ENCODE data around the gene KIAA0232. TPM values are rescaled to one million over a fixed set of nuclear protein-coding genes. Genes with fewer than 3 reads are reported as not detected.

The KIAA0232 gene
- total and polyA plus RNA-seq, 2 of the 8 experiments (the other 6 are each of a cell fraction or from before 2014, with no cell fraction given) = 5.6 to 23.3 TPM

DNA sequence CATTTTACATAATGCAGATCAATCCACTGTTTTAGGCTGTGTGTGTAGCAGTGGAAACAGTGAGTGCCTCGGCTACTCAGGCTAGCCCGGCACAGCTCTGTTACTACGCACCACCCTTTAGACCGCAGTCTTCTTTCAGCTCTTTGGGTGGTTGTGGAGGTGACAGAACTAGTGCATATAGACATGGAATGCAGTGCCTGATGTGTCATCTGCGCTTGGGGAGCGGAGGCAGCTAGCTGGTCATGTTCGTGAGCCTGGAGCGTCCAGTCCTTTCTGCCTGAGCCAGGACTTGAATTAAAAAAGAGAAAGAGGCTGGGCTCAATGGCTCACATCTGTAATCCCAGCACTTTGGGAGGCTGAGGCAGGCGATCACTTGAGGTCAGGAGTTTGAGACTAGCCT lies 131.9 kb downstream of the KIAA0232 start:
- Histone ChIP-seq H4K20me1 (replicated peaks in 1 of 2; ENCODE audit: control insufficient read depth in 1 of 2, insufficient read depth in 2 of 2, low read length in 2 of 2) (peaks cover 14 to 33% of the 10 kb centered on the region in 2 experiments), H2BK5ac (ENCODE audit: low read depth, low read length) (no peak overlapping the region), H2BK12ac (ENCODE audit: low read depth, low read length) (no peak overlapping the region), H3K4me2 (ENCODE audit: insufficient read depth in 1 of 2, low read depth in 2 of 2, low read length in 2 of 2) (no peak overlapping the region), H3K23ac (ENCODE audit: insufficient read length) (no peak overlapping the region), H4K5ac (ENCODE audit: insufficient read length, low read depth, low read length) (no peak overlapping the region), H3K9ac (replicated peaks in 1 of 4; ENCODE audit: extremely low read depth in 1 of 4, low read depth in 3 of 4, low read length in 3 of 4) (no peak overlapping the region), H2AK5ac (ENCODE audit: low read depth, low read length) (no peak overlapping the region), H3K4me3 (ENCODE audit: extremely low read depth in 1 of 4, insufficient read depth in 2 of 4, low read depth in 3 of 4, low read length in 4 of 4) (no peak overlapping the region), H3K56ac (replicated peaks; ENCODE audit: insufficient read length, low read depth, low read length) (no peak overlapping the region), H3K18ac (ENCODE audit: extremely low read depth, low read length) (no peak overlapping the region), H3K79me1 (ENCODE audit: low read depth, low read length) (peaks cover 18% of the 10 kb centered on the region), H3K23me2 (ENCODE audit: low read depth, low read length) (peaks cover 6% of the 10 kb centered on the region), H3K27ac (ENCODE audit: low read depth, low read length) (no peak overlapping the region), H3K36me3 (ENCODE audit: control insufficient read depth in 2 of 4, insufficient read depth in 4 of 4, low read length in 3 of 4) (no peaks in the 10 kb centered on the region), H3K9me3 (ENCODE audit: insufficient read depth in 2 of 2, low read depth in 1 of 2, low read length in 1 of 2) (no peaks in the 10 kb centered on the region), H2BK15ac (ENCODE audit: low read length) (no peak overlapping the region), H4K8ac (ENCODE audit: extremely low read depth, insufficient read depth, low read length) (no peak overlapping the region), H3K4me1 (replicated peaks in 1 of 4; ENCODE audit: control insufficient read depth in 3 of 4, insufficient read depth in 4 of 4, low read length in 3 of 4) (peaks cover 4 to 36% (median 15%) of the 10 kb centered on the region in 4 experiments), H3K4ac (replicated peaks; ENCODE audit: insufficient read length, low read depth, low read length) (no peak overlapping the region), H3K27me3 (replicated peaks in 1 of 4; ENCODE audit: control insufficient read depth in 3 of 4, extremely low read depth in 1 of 4, insufficient read depth in 3 of 4, low read length in 3 of 4) (peaks cover 0 to 12% (median 5%) of the 10 kb centered on the region in 4 experiments; a peak in 4 of 7 replicates), H3K79me2 (ENCODE audit: control insufficient read depth in 1 of 2, insufficient read depth in 2 of 2, low read length in 2 of 2) (peaks cover 0 to 65% of the 10 kb centered on the region in 2 experiments; a peak in 2 of 4 replicates), H3K14ac (ENCODE audit: insufficient read length) (no peak overlapping the region), H4K91ac (replicated peaks; ENCODE audit: insufficient read length, low read length) (no peak overlapping the region), H2AFZ (ENCODE audit: low read length) (no peak overlapping the region), H2BK20ac (ENCODE audit: low read length) (no peak overlapping the region), H2BK120ac (replicated peaks; ENCODE audit: low read depth, low read length) (no peak overlapping the region)
- WGBS, 2 experiments (ENCODE audit: extremely low coverage in 1 of 2, insufficient coverage in 1 of 2, insufficient read length in 1 of 2, insufficient replicate concordance in 2 of 2, low coverage in 1 of 2, low lambda C conversion rate in 2 of 2, missing lambda C conversion rate in 1 of 2) = 87% methylated on average over 9 of the region's 9 CpGs; no CpG with 5 or more reads in 1 of the 2 experiments
- ChIA-PET POLR2A (ENCODE audit: partially characterized antibody) (interaction anchor here (1.3 kb wide), 1 partner anchor 57 kb away, joined by 5 read pairs; no protein-coding TSS in a partner anchor), CTCF (ENCODE audit: partially characterized antibody) (interaction anchor here (0.6 to 9.7 kb wide), 10 partner anchors 10 to 1520 kb away, joined by 3 to 56 read pairs (median 4); no protein-coding TSS in a partner anchor)
- DNase-seq (ENCODE audit: low read depth in 1 of 2, low spot score in 2 of 2) (no peak), FAIRE-seq (no peak)
- TF ChIP-seq BACH1 (IDR thresholded peaks at IDR 0.05; ENCODE audit: low read length) (no peak), HDAC6 (IDR thresholded peaks at IDR 0.05; ENCODE audit: low read depth, low read length) (no peak)

Data from H1 (cell line).